Nephron (organoid): ENCODE results near the gene JAZF1.

ENCODE experiments used
- H3K27ac Mint-ChIP-seq, 3 experiments: 2 replicates each; pipeline ENCODE4 v1.8.0; 2020; ENCODE audit warnings: mixed read lengths in 3 of 3, mild to moderate bottlenecking in 2 of 3, moderate library complexity in 1 of 3
- H3K27me3 Mint-ChIP-seq: 2 replicates; pipeline ENCODE4 v1.8.0; 2021; ENCODE audit warnings: low read depth, mild to moderate bottlenecking, moderate library complexity, mixed read lengths
- H3K36me3 Mint-ChIP-seq: 2 replicates; pipeline ENCODE4 v1.8.0; 2020; ENCODE audit warnings: low read depth, mixed read lengths
- H3K4me1 Mint-ChIP-seq: 2 replicates; pipeline ENCODE4 v1.8.0; 2020; ENCODE audit warnings: mixed read lengths
- H3K4me3 Mint-ChIP-seq, 3 experiments: 2 replicates each; pipeline ENCODE4 v1.8.0; 2020; ENCODE audit warnings: mild to moderate bottlenecking in 3 of 3, mixed read lengths in 3 of 3, moderate library complexity in 2 of 3
- H3K9me3 Mint-ChIP-seq: 2 replicates; pipeline ENCODE4 v1.8.0; 2020; ENCODE audit warnings: mixed read lengths
- TF ChIP-seq, protein P1 (sequence below), 3 experiments: fragments of 200-600 bp; sonication (generic); IDR thresholded peaks; one replicate each; pipeline ENCODE4 v1.5.0; 2021; ENCODE audit warnings: antibody characterized with exemption in 3 of 3; ENCODE audit not compliant: unreplicated experiment in 3 of 3

The JAZF1 gene

DNA sequence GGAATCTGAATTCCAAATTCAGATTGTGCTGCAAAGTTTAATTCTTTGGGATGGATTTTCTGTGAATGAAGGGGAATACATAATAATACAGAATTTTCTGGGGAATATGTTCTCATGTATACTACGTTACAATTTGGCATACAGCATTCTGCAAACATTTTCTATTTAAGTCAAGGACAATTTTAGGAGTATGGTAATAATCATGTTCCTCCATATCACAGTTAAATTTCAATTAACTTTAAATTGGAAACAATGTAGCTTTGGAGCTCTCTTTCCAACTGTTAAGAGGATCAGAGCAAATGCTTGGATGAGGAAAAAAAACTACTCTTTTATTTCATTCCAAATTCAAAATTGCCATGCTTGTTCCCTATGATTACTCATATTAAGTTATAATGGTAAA, 217.5 kb downstream of the JAZF1 start:
- H3K27ac Mint-ChIP-seq = peak overlapping the region in 1 of 3 experiments; percentile 43
- peaks cover 6% of the 10 kb centered on the region for H3K27me3 Mint-ChIP-seq
- H3K4me1 Mint-ChIP-seq = peaks cover 62% of the 10 kb centered on the region
- no peak overlapping the region for H3K4me3 Mint-ChIP-seq
- H3K36me3 Mint-ChIP-seq = no peaks in the 10 kb centered on the region
- TF ChIP-seq, protein P1, sequence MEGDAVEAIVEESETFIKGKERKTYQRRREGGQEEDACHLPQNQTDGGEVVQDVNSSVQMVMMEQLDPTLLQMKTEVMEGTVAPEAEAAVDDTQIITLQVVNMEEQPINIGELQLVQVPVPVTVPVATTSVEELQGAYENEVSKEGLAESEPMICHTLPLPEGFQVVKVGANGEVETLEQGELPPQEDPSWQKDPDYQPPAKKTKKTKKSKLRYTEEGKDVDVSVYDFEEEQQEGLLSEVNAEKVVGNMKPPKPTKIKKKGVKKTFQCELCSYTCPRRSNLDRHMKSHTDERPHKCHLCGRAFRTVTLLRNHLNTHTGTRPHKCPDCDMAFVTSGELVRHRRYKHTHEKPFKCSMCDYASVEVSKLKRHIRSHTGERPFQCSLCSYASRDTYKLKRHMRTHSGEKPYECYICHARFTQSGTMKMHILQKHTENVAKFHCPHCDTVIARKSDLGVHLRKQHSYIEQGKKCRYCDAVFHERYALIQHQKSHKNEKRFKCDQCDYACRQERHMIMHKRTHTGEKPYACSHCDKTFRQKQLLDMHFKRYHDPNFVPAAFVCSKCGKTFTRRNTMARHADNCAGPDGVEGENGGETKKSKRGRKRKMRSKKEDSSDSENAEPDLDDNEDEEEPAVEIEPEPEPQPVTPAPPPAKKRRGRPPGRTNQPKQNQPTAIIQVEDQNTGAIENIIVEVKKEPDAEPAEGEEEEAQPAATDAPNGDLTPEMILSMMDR (IDR thresholded peaks at IDR 0.05; ENCODE audit: unreplicated experiment in 3 of 3) = no peak
- no peaks in the 10 kb centered on the region for H3K9me3 Mint-ChIP-seq

- peaks cover 63% of the 10 kb centered on the region for H3K4me1 Mint-ChIP-seq
- no peak overlapping the region for H3K4me3 Mint-ChIP-seq
- H3K36me3 Mint-ChIP-seq = no peaks in the 10 kb centered on the region
- no peaks in the 10 kb centered on the region for H3K9me3 Mint-ChIP-seq
- H3K27me3 Mint-ChIP-seq = peaks cover 6% of the 10 kb centered on the region
- peak overlapping the region in 1 of 3 experiments; percentile 43 for H3K27ac Mint-ChIP-seq
- TF ChIP-seq, protein P1 (IDR thresholded peaks at IDR 0.05; ENCODE audit: unreplicated experiment in 3 of 3) = no peak
These were observed 218.3 kb downstream of the JAZF1 start for GRCh38 chr7:27962273-27962672.

DNA sequence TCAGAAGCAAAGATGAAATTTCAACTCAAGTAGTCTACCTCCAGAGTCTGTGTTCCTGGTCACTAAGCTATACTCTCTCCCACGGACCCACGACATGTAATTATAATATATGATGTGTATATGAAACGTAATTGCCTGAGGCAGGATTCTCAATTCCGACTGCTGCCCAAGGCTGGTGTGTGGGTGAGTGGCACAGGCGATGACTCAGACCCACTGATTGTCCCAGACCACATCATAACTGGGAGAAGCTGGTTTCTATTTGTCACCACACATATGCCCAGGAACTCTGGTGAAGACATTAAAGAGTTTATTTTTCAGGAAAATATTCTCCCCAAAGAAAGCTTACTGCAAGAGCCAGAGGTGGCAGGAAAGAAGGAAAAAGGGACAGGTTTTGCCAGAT, 219.3 kb downstream of the JAZF1 start:
- H3K27ac Mint-ChIP-seq = no peak overlapping the region

GRCh38 chr7:27960415-27960814, 220.2 kb downstream of the JAZF1 start:
- H3K4me1 Mint-ChIP-seq = peaks cover 51% of the 10 kb centered on the region
- H3K27me3 Mint-ChIP-seq = peaks cover 6% of the 10 kb centered on the region
- no peaks in the 10 kb centered on the region for H3K9me3 Mint-ChIP-seq
- peak overlapping the region in 2 of 3 experiments; percentile 28 to 38 for H3K27ac Mint-ChIP-seq
- no peaks in the 10 kb centered on the region for H3K36me3 Mint-ChIP-seq
- H3K4me3 Mint-ChIP-seq = no peak overlapping the region
- TF ChIP-seq, protein P1 (IDR thresholded peaks at IDR 0.05; ENCODE audit: unreplicated experiment in 3 of 3) = no peak

More for the DNA sequence above, 219.3 kb downstream of the JAZF1 start:
- Mint-ChIP-seq H3K9me3 (no peaks in the 10 kb centered on the region), H3K4me1 (peaks cover 54% of the 10 kb centered on the region), H3K27me3 (peaks cover 6% of the 10 kb centered on the region), H3K36me3 (no peaks in the 10 kb centered on the region), H3K4me3 (no peak overlapping the region)
- TF ChIP-seq, protein P1 (IDR thresholded peaks at IDR 0.05; ENCODE audit: unreplicated experiment in 3 of 3) = no peak

- H3K4me3 Mint-ChIP-seq = no peak overlapping the region
These were observed 221.6 kb downstream of the JAZF1 start for GRCh38 chr7:27958933-27959548.

More at GRCh38 chr7:27958933-27959548, 221.6 kb downstream of the JAZF1 start:
- Mint-ChIP-seq H3K9me3 (no peaks in the 10 kb centered on the region), H3K36me3 (no peaks in the 10 kb centered on the region), H3K27me3 (peaks cover 6% of the 10 kb centered on the region), H3K27ac (no peak overlapping the region), H3K4me1 (peaks cover 44% of the 10 kb centered on the region)
- TF ChIP-seq, protein P1 (IDR thresholded peaks at IDR 0.05; ENCODE audit: unreplicated experiment in 3 of 3) = no peak
